HG03159 (cell line): Measurements from ENCODE around the gene UGGT2.

Experiments used
- ATAC-seq: cut with Tn5 transposase; IDR thresholded peaks from one replicate; pipeline ENCODE4 v1.9.1; 2021; ENCODE audit warnings: mild to moderate bottlenecking, moderate library complexity; ENCODE audit not compliant: unreplicated experiment

The UGGT2 gene, protein sequence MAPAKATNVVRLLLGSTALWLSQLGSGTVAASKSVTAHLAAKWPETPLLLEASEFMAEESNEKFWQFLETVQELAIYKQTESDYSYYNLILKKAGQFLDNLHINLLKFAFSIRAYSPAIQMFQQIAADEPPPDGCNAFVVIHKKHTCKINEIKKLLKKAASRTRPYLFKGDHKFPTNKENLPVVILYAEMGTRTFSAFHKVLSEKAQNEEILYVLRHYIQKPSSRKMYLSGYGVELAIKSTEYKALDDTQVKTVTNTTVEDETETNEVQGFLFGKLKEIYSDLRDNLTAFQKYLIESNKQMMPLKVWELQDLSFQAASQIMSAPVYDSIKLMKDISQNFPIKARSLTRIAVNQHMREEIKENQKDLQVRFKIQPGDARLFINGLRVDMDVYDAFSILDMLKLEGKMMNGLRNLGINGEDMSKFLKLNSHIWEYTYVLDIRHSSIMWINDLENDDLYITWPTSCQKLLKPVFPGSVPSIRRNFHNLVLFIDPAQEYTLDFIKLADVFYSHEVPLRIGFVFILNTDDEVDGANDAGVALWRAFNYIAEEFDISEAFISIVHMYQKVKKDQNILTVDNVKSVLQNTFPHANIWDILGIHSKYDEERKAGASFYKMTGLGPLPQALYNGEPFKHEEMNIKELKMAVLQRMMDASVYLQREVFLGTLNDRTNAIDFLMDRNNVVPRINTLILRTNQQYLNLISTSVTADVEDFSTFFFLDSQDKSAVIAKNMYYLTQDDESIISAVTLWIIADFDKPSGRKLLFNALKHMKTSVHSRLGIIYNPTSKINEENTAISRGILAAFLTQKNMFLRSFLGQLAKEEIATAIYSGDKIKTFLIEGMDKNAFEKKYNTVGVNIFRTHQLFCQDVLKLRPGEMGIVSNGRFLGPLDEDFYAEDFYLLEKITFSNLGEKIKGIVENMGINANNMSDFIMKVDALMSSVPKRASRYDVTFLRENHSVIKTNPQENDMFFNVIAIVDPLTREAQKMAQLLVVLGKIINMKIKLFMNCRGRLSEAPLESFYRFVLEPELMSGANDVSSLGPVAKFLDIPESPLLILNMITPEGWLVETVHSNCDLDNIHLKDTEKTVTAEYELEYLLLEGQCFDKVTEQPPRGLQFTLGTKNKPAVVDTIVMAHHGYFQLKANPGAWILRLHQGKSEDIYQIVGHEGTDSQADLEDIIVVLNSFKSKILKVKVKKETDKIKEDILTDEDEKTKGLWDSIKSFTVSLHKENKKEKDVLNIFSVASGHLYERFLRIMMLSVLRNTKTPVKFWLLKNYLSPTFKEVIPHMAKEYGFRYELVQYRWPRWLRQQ (N-terminal part only)

DNA sequence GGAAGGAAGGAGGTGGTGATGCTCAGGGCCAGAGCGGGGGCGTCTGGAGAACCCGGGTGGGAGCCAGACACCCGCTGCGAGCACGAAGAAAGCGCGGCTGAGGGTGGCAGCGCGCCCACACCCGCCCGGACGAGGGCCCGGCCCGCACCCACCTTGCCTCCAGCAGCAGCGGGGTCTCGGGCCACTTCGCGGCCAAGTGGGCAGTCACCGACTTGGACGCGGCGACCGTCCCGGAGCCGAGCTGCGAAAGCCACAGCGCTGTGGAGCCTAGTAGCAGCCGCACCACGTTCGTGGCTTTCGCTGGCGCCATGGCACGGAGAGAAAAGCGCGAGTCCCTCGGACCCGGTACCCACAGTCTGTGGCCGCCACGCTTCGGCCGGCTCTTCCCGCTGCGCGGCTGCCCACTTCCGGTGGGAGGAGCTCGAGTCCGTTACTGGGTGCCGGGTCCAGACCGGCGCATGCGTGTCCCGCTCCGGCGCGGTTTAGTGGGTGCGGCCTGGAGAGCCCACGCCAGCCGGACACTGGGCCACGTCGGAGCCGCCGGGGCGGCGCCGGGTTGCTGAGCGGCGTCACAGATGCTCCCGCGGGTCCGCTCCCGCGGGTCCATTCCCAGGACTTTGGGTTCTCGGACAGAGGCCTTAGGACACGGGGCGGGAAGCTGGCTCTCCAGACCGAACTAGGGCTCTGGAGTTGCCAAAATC lies at the start of gene UGGT2:
Gene UGGT2, minus strand, starts transcription at position 399 of the 701 bp plus-strand sequence. Its CDS starts 89 bp downstream, at position 310.
- ATAC-seq: peak; percentile 94

DNA sequence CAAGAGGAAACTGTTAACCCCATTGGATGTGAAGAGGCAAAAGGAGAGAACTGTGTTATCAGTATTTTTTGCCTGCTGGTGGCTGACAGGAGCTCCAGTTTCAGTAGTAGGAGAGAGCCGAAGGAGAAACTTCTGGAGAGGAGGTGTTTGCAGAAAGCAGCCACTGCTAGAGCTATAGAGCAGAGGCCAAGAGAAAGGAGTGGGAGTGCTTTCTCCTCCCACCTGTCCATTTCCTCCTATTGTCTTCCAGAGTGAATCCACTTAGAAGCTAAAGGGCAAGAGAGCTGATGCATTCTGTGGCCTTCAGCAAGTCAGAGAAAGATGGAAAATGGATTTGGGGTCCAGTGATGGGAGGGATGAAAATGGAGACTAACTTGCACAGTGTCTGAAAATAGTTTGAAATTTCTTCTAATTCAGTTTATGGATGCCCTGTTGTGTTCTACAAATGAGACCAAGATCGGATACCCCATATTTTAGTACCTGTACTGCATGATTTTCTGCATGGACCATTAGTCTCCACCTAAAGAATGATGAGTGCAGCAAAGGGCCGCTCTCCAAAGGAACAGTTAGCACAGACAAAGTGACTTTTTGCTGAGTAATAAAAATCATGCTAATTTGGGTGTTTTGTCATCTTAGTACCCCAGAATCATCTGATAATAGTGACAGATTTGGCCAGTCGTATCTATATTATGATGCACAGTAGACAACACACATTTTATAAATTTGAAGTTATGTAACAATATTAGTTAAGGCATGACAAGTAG lies 47.4 kb upstream of the UGGT2 start:
- ATAC-seq: no peak

DNA sequence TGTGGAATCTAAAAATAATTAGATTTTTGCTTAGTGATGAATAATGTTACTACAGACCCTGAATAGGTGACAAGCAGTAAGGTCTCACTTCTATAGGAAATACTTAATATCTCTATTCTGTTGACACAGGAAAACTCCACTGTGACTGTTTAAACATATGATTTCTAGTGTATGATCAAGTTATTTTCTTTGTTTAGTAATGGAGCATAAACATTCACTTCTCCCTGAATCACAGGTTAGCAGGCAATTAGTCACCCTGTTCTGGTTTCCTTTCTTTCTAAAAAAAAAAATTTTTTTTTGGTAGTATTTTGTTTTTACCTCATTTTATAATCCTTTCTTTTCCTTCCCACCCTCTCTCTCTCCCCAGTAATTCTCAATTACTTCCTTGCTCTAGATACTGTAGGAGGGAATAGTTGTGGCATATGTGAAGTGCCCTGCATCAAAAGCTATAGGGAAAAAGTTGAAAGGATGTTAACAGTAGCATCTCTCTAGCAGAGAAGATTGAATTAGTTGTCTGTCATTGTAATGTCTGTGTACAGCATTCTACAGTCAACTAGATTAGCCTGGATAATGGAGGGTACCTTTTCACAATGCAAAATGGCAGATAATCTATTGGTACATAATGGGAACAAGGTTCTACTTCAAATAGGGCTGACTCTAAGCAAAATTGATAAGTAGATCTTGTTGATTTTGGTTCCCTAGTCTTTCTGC lies 40.2 kb upstream of the UGGT2 start:
- no peak for ATAC-seq

DNA sequence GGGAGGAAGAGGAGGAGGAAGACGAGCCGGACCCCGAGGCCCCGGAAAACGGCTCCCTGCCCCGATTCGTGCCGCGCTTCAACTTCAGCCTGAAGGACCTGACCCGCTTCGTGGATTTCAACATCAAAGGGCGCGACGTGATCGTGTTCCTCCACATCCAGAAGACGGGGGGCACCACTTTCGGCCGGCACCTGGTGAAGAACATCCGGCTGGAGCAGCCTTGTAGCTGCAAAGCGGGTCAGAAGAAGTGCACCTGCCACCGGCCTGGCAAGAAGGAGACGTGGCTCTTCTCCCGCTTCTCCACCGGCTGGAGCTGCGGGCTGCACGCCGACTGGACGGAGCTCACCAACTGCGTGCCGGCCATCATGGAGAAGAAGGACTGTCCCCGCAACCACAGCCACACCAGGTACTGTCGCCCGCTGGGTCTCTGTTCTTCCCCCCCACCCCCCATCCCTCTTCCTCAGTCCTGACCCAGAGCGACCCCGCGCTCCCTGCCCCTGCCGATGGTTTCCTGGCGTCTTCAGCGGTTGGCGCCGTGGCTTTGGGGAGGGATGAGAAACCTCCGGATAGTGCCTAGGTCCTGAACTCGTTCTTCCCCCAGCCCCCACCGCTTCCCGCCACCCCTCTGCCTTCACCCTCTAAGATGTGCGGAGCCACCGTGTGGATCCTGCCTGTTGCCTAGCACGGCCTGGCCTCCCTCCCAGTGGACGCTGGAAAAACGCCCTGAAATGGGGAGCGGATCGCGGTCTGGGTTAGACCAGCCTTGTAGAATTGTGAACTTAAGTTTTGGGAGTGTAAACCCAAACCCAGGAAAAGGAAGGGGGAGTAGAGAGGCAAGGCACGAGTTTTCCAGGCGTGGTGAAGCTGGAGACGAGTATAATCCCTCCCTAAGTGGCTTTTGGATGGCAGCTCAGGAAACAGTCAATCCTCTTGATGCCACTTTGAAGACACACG lies 38.2 kb upstream of the UGGT2 start:
- no peak for ATAC-seq

DNA sequence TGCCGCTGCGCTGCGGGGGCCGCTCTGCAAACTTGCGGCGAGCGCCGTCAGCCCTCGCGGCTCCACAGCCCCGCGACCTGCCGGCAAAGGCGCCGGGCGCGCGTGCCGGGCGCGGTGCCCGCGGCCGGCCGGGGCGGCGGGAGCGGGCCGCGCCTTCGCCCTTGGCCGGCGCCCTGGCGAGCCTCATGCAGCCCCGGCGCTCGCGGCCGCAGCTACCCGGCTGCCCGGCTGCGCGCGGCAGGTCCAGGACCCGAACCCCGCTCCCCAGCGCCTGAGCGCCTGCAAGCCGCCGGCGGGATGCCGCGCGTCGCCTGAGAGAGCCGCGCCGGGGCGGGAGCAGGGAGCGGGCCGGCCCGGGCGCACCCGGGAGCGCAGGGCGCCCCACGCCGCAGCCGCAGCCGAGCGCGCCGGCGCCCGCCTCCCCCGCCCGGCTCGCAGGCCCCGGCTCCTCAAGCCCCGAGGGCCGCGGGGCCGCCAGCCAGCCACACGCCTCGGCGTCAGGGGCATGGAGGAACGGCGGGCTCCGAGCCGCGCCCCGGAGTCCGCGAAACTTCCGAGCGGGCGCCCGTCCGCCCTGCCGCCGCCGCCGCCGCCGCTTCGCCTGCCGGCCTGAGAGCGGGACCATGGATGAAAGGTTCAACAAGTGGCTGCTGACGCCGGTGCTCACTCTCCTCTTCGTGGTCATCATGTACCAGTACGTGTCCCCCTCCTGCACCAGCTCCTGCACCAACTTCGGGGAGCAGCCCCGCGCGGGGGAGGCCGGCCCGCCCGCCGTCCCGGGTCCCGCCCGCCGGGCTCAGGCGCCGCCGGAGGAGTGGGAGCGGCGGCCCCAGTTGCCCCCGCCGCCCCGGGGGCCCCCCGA lies 37.3 kb upstream of the UGGT2 start:
- no peak for ATAC-seq

DNA sequence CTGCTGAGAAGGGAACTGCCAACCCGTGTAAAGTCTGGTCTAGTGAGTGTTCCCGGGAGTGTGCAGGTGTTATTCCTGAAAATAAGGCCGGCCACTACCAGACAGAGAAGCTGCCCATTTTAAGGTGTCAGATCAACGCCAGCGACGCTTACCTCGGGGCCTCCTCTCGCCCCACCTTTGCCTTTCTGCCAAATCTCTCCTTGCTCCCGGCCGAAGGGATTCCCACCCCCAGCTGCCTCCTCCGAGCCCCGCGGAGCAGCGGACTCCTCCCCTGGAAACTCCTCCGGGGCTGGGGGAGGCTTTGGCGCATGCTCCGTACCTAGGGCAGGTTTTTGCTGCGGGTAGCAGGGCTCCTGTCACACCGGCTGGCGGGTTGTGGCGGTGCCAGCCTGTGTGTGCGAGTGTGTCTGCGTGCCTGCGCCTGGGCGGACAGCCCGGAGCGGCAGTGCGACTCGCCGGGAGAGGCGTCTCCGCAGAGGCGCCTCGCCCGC lies 36.6 kb upstream of the UGGT2 start, which contains the start of gene HS6ST3:
Gene HS6ST3, plus strand, starts transcription at position 359 of the 491 bp plus-strand sequence.
- no peak for ATAC-seq

DNA sequence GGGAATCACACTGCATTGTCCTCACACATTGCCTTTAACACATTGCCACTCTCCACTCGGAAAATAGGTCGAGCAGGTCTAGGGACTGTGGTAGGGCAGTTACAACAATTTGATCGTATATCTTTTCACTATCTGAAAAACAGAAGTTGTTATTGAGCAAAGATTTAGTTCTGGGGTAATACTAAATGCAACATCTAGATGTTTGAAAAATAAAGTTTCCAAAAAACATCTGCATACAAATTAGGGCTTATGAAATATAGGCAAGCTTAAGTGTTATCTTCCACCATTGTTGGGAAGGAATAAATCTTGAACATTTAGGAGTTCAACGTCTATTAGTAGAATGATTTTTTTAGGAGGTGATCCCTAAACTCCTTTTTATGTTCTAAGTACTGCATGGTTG lies 35.9 kb upstream of the UGGT2 start:
- ATAC-seq: no peak

DNA sequence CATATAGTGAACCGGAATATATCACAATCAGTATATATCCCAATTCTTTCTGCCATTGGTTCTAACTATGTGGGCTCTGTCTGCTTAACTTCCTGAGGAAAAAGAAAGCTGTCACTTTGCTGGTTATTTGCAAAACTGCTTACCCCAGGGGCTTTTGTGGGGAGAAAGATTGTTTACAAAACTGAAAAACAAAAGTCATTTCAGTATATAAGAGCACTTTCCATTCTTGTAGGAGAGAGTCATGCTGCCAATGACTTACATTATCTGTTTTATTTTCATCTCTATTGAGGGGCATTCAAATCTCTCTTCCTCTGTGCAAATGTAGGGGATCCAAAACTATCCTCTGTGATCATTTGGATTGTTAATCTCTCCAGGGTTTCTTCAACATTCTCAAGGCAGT lies 33.5 kb upstream of the UGGT2 start:
- no peak for ATAC-seq

DNA sequence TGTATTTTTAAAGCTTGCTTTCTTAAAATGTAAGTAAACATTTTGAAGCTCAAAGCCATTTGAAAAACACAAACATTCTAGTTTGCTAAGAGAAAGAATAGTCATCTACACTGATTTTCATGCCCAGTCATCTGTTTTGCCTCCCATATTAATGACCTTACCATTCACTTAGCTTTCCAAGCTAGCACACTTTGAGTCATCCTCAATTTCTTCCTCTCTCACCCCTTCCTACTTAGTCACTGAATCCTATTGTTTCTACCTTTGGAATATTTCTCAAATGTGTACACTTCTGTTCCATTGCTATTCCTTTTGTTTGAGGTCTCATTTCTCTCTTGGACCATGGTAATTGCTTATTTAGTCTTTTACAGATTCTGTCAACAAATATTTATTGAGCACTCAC lies 29.4 kb upstream of the UGGT2 start:
- no peak for ATAC-seq

DNA sequence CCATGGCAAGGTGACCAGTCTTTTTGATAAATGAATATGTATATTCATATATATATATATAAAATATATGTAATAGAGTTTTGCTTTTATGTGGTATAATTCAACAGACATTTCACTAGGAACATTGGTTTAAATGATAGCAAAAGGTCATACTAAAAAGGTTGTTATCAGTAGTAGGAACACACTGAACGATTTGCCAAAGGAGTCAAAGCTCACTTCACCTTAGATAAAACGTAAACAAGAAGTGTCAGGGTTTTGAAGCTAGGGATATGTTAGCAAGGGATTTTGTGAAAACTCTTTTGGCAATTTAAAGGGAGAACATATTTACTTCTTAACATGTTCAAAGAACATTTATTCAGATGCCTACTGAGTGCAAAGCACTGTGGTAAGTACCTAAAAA lies 28.7 kb upstream of the UGGT2 start:
- no peak for ATAC-seq

DNA sequence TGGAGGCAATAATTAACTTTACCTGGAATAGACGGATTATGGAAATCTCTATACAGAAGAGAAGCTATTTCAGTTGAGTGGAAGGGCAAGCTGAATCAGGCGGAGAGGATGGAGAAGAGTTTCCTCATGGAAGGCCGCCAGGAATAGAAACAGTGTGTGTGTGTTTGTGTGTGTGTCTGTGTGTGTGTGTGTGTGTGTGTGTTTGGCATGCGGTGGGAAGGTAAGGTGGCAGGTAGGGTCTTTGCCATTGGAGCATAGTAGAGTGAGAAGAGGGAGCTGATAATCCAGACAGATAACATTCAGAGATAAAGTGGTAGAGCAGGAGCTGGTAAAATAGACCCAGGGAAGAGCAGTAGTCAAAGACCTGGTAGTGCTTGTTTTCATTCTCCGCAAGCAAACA lies 27.5 kb upstream of the UGGT2 start:
- ATAC-seq: no peak

DNA sequence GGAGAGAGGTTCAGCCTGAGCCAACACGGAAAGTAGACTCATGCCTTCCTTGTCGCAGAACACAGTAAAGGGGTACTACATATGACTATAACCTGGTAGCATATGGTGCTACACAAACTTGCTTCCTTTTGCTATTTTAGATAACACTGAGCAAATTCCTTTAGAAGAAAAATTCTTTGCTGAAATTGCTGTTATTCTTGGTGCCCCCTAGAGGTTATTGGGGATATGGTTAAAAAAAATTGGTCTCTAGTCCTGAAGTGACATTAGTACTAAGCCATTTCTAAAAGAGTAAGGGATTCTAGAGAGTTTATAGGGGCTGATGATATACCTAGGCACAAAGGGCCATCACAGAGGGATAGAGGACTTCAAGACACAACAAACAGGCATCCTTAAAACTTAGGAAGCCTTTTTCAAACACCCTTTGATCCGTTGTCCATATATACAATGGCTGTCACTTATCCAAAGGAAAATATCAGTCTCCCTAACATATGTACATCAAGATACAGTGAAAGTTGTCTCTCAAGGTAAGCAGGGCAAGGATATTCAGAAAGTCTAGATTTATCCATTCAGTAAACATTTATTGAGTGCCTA lies 22.8 kb upstream of the UGGT2 start:
- ATAC-seq: peak; percentile 51

DNA sequence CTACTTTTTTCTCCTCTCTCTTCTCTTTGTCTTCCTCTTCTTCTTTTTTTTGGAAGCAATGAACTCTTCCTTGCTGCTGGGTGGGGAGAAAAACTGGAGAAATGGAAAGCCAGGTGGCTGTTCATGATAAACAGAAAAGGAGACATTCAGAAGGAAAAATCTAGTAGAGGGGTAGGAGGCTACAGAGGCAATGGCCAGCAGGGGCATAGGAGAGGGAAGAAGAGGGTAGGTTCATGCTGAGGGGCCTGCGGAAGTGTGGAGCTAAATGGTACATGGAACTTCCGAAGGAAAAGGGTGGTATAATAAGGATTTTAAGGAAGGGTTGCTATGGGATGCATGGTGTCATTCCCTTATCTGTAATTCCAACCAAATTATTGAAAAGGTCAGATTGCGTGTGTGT lies 19.2 kb upstream of the UGGT2 start:
- no peak for ATAC-seq

DNA sequence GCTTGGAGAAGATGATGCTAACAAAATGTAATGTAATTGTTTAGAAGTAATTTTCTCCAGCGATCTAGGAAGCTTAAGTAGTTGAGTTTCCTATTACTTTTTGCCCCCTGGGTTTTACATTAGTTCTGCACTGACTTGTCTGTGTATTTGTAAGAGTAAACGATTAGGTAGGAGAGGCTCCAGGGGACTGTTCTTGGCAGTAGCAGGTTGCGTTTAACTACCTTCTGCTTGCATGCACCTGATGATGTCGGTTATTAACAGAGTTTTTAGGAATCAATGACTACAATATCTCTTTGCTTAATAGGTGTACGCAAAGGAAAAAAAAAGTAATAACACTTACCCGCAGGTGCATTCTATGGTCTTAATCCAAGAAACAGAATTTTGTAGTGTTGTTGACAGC lies 18.3 kb upstream of the UGGT2 start:
- ATAC-seq: no peak

DNA sequence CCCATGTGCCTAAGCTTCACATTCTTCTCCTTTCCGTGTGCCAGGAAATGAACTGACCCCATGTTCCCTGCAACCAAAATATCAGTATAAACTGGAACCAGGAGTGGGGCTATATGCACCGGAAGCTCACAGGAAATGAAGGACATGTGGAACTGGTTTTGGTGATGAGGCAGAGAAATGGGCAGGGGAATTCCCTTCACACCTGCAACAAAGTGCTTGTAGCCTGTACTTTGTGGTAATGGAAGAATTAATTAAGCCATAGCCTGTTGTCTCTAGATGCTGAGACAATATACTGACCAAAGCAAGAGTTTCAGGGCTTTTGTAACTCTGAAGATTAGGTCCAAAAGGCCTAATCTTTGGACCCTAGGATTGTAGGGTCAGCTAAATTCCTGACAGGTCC lies 15.5 kb upstream of the UGGT2 start:
- no peak for ATAC-seq

DNA sequence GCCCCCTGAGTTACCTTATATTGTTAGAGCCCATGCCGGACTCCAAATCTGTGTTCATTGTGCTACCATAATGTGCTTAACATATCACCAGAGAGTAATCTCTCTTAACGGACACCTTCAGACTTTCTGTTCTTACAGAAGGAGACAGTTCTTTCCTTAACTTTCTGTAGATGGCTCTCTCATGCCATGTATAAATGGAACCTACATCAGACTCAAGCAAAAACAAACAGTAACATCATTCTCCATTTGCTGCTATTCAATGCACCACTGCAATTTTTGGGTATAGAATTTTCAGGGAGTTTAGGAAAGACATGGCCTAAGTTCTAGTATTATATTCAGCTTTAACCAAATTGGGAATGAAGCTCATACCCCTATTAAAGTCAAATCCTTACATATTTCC lies 12.6 kb upstream of the UGGT2 start:
- no peak for ATAC-seq

DNA sequence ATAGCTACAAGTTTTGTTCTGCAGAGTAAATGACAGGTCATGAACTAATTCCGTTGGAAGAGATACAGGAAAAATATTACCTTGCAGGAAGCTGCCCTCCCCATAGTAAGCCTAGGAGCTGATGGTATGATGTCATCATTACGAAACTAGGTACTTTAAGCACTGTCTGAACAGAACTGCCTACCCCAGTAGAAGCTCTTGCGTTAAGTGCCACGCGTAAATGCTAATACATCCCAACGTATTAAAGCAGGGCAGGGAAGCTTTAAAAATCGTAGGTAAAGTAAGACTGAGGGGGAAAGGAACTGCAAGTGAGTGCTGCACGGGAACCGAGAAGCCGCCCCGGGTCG lies 572 bp downstream of the UGGT2 start:
- peak; percentile 76 for ATAC-seq
